Effector memory CD4-positive, alpha-beta T cell (primary cell): ENCODE data around the gene AIPL1.

ENCODE experiments used
- DNase-seq, 3 donors: peaks; one replicate each; pipeline ENCODE4 v3.0.0-alpha.2; 2020
- H3K27ac ChIP-seq: 2 replicates; pipeline ENCODE4 v1.7.0; 2013; ENCODE audit warnings: mild to moderate bottlenecking, low read length, moderate library complexity; ENCODE audit not compliant: insufficient read depth, poor library complexity, severe bottlenecking
- H3K27me3 ChIP-seq: replicated peaks from 2 replicates; pipeline ENCODE4 v1.7.0; 2013; ENCODE audit warnings: mild to moderate bottlenecking, low read length; ENCODE audit not compliant: insufficient read depth, control insufficient read depth, poor library complexity, severe bottlenecking
- H3K36me3 ChIP-seq: 2 replicates; pipeline ENCODE4 v1.7.0; 2013; ENCODE audit warnings: mild to moderate bottlenecking, low read length, moderate library complexity; ENCODE audit not compliant: control insufficient read depth, insufficient read depth
- H3K4me1 ChIP-seq: 2 replicates; pipeline ENCODE4 v1.7.0; 2013; ENCODE audit warnings: low read length, mild to moderate bottlenecking; ENCODE audit not compliant: control insufficient read depth, insufficient read depth, poor library complexity, severe bottlenecking
- H3K4me3 ChIP-seq: 2 replicates; pipeline ENCODE4 v1.7.0; 2013; ENCODE audit warnings: low read length, low read depth, mild to moderate bottlenecking; ENCODE audit not compliant: insufficient read depth, poor library complexity, severe bottlenecking
- H3K9me3 ChIP-seq: 2 replicates; pipeline ENCODE4 v1.7.0; 2013; ENCODE audit warnings: mild to moderate bottlenecking, low read length, moderate library complexity; ENCODE audit not compliant: control insufficient read depth

Gene AIPL1

GRCh38 chr17:6435968-6436367, 1.0 kb upstream of the AIPL1 start:
- DNase-seq: peak; percentile 28 to 46 (median 29)
- Histone ChIP-seq H3K27ac (no peak overlapping the region), H3K4me3 (no peak overlapping the region), H3K4me1 (no peaks in the 10 kb centered on the region), H3K27me3 (no peaks in the 10 kb centered on the region), H3K36me3 (no peaks in the 10 kb centered on the region), H3K9me3 (no peaks in the 10 kb centered on the region)

GRCh38 chr17:6430769-6431168, 4.2 kb downstream of the AIPL1 start:
- Histone ChIP-seq H3K36me3 (no peaks in the 10 kb centered on the region), H3K27me3 (no peaks in the 10 kb centered on the region), H3K4me3 (no peak overlapping the region), H3K9me3 (no peaks in the 10 kb centered on the region), H3K4me1 (no peaks in the 10 kb centered on the region), H3K27ac (no peak overlapping the region)
- DNase-seq: no peak

- Histone ChIP-seq H3K4me1 (no peaks in the 10 kb centered on the region), H3K27me3 (no peaks in the 10 kb centered on the region), H3K36me3 (no peaks in the 10 kb centered on the region), H3K4me3 (no peak overlapping the region), H3K9me3 (no peaks in the 10 kb centered on the region), H3K27ac (no peak overlapping the region)
- DNase-seq: no peak
Observed at GRCh38 chr17:6429266-6429665, 5.7 kb downstream of the AIPL1 start.

- Histone ChIP-seq H3K9me3 (no peaks in the 10 kb centered on the region), H3K4me1 (no peaks in the 10 kb centered on the region), H3K4me3 (no peak overlapping the region), H3K27me3 (no peaks in the 10 kb centered on the region), H3K27ac (no peak overlapping the region), H3K36me3 (no peaks in the 10 kb centered on the region)
- DNase-seq: no peak
Observed at GRCh38 chr17:6428207-6428965, 6.5 kb downstream of the AIPL1 start.

GRCh38 chr17:6427279-6427781, 7.6 kb downstream of the AIPL1 start:
- Histone ChIP-seq H3K36me3 (no peaks in the 10 kb centered on the region), H3K9me3 (no peaks in the 10 kb centered on the region), H3K27ac (no peak overlapping the region), H3K27me3 (no peaks in the 10 kb centered on the region), H3K4me3 (no peak overlapping the region), H3K4me1 (no peaks in the 10 kb centered on the region)
- DNase-seq: peak in 2 of 3 donors; percentile 19 to 38

GRCh38 chr17:6426356-6427101, 8.4 kb downstream of the AIPL1 start:
- Histone ChIP-seq H3K4me3 (no peak overlapping the region), H3K9me3 (no peaks in the 10 kb centered on the region), H3K4me1 (no peaks in the 10 kb centered on the region), H3K27ac (no peak overlapping the region), H3K27me3 (no peaks in the 10 kb centered on the region), H3K36me3 (no peaks in the 10 kb centered on the region)
- DNase-seq: no peak

GRCh38 chr17:6425407-6425806, 9.5 kb downstream of the AIPL1 start:
- no peak overlapping the region for H3K27ac ChIP-seq
- DNase-seq: no peak
- no peaks in the 10 kb centered on the region for H3K4me1 ChIP-seq
- H3K4me3 ChIP-seq: no peak overlapping the region
- no peaks in the 10 kb centered on the region for H3K36me3 ChIP-seq
- H3K9me3 ChIP-seq: no peaks in the 10 kb centered on the region
- no peaks in the 10 kb centered on the region for H3K27me3 ChIP-seq

GRCh38 chr17:6423931-6424330, 11.0 kb downstream of the AIPL1 start:
- H3K9me3 ChIP-seq: no peaks in the 10 kb centered on the region
- H3K36me3 ChIP-seq: no peaks in the 10 kb centered on the region
- H3K4me3 ChIP-seq: no peak overlapping the region
- DNase-seq: no peak
- H3K4me1 ChIP-seq: no peaks in the 10 kb centered on the region
- H3K27ac ChIP-seq: no peak overlapping the region
- no peaks in the 10 kb centered on the region for H3K27me3 ChIP-seq

GRCh38 chr17:6422654-6423241, 12.2 kb downstream of the AIPL1 start:
- H3K27me3 ChIP-seq: no peaks in the 10 kb centered on the region
- H3K9me3 ChIP-seq: no peaks in the 10 kb centered on the region
- no peak overlapping the region for H3K4me3 ChIP-seq
- H3K4me1 ChIP-seq: no peaks in the 10 kb centered on the region
- no peaks in the 10 kb centered on the region for H3K36me3 ChIP-seq
- DNase-seq: no peak
- H3K27ac ChIP-seq: no peak overlapping the region
